K562 (cell line): ENCODE data around the gene SLC25A31. TPM values are rescaled to one million over a fixed set of nuclear protein-coding genes. Genes with fewer than 3 reads are reported as not detected.

Source experiments
- ATAC-seq: fragments of 200-7000 bp; cut with Tn5 transposase; 3 replicates; pipeline ENCODE4 v1.9.1; 2020; ENCODE audit warnings: moderate library complexity
- BruUV-seq: library from RNA; stranded (reverse); fragments of 400-500 nt; replicated peaks from 2 replicates; lab custom pipeline; 2021; lab: Mats Ljungman, UMichigan
- CTCF ChIA-PET: fragments of 300-600 bp; formaldehyde crosslinking; extraction: SDS; loops from one replicate; lab custom pipeline; 2021; ENCODE audit warnings: low intra/inter-chr PET ratio; lab: Yijun Ruan, JAX
- POLR2A ChIA-PET: fragments of 300-600, 350-650 bp; sonication (Branson Sonifier 250); formaldehyde crosslinking; extraction: SDS; loops from one replicate; lab custom pipeline; 2021; ENCODE audit warnings: antibody characterized with exemption, inconsistent platforms; lab: Yijun Ruan, JAX
- DNase-seq, 4 experiments: peaks; one replicate each; pipeline versions ENCODE4 v3.0.0 to v3.0.0-alpha.2; 2011 to 2018; ENCODE audit warnings: low spot score in 3 of 4, mixed read lengths in 3 of 4; ENCODE audit errors: extremely low read depth in 1 of 4
- FAIRE-seq: peaks from 2 replicates; lab custom pipeline; 2011; peaks lifted over from hg19 to GRCh38; lab: Jason Lieb, UNC
- H2AFZ ChIP-seq: 2 replicates; pipeline ENCODE4 v1.6.0; 2011; ENCODE audit warnings: low read depth, low read length, control low read depth, inconsistent platforms
- H3K27ac ChIP-seq: fragments of 200-600 bp; 3 replicates; pipeline ENCODE4 v1.8.0; 2011; ENCODE audit warnings: low read depth, mild to moderate bottlenecking, control low read depth, inconsistent platforms, low read length, moderate library complexity, mixed read lengths; ENCODE audit errors: extremely low read depth
- H3K27me3 ChIP-seq, 2 experiments: fragments of 300-600 bp in 1 of 2; 2 replicates in 1 of 2; 3 replicates in 1 of 2; pipeline versions ENCODE4 v1.6.0 to v1.8.0; 2011; ENCODE audit warnings: inconsistent platforms in 2 of 2, low read length in 2 of 2, mild to moderate bottlenecking in 1 of 2, mixed read lengths in 1 of 2, moderate library complexity in 1 of 2; ENCODE audit not compliant: control insufficient read depth in 2 of 2, insufficient read depth in 2 of 2
- H3K36me3 ChIP-seq: fragments of 300-600 bp; 3 replicates; pipeline ENCODE4 v1.8.0; 2011; ENCODE audit warnings: mild to moderate bottlenecking, low read length, inconsistent platforms; ENCODE audit not compliant: control insufficient read depth, insufficient read depth
- H3K4me1 ChIP-seq, 2 experiments: fragments of 200-600 bp in 1 of 2; replicated peaks in 1 of 2; 2 replicates in 1 of 2; 3 replicates in 1 of 2; pipeline versions ENCODE4 v1.5.1 to v1.8.0; 2011; ENCODE audit warnings: inconsistent platforms in 2 of 2, low read length in 2 of 2, mild to moderate bottlenecking in 1 of 2, mixed read lengths in 1 of 2, moderate library complexity in 1 of 2; ENCODE audit not compliant: control insufficient read depth in 2 of 2, insufficient read depth in 2 of 2
- H3K4me2 ChIP-seq: 2 replicates; pipeline ENCODE4 v1.6.1; 2011; ENCODE audit warnings: low read length, control low read depth, inconsistent platforms, mixed read lengths; ENCODE audit not compliant: insufficient read depth
- H3K4me3 ChIP-seq: fragments of 200-600 bp; sonication (generic), shearing (Covaris generic); 2 replicates; pipeline ENCODE4 v1.5.1; 2016; ENCODE audit warnings: control low read depth, inconsistent platforms
- H3K79me2 ChIP-seq: fragments of 200-600 bp; 3 replicates; pipeline ENCODE4 v1.8.0; 2011; ENCODE audit warnings: low read length, inconsistent platforms; ENCODE audit not compliant: control insufficient read depth, insufficient read depth
- H3K9ac ChIP-seq, 2 experiments: 2 replicates each; pipeline versions ENCODE4 v1.6.0 to v1.6.1; 2011; ENCODE audit warnings: low read depth in 2 of 2, low read length in 2 of 2, control low read depth in 1 of 2, inconsistent platforms in 1 of 2, mild to moderate bottlenecking in 1 of 2, mixed read lengths in 1 of 2; ENCODE audit not compliant: insufficient read depth in 1 of 2
- H3K9me1 ChIP-seq: one replicate; pipeline ENCODE4 v1.6.0; 2011; ENCODE audit warnings: inconsistent platforms, mild to moderate bottlenecking, low read length, moderate library complexity; ENCODE audit not compliant: control insufficient read depth, insufficient read depth
- H3K9me3 ChIP-seq: replicated peaks from 2 replicates; pipeline ENCODE4 v1.5.1; 2011; ENCODE audit warnings: low read depth, low read length, inconsistent platforms; ENCODE audit not compliant: control insufficient read depth, insufficient read depth
- H4K20me1 ChIP-seq: replicated peaks from 2 replicates; pipeline ENCODE4 v1.6.1; 2011; ENCODE audit warnings: low read length, inconsistent platforms, mixed read lengths; ENCODE audit not compliant: control insufficient read depth, insufficient read depth
- ADNP ChIP-seq: fragments of 200-800 bp; sonication (Bioruptor generic); IDR thresholded peaks from 2 replicates; pipeline ENCODE4 v1.6.1; 2016; ENCODE audit warnings: missing genetic modification characterization, missing compliant biosample characterization
- BRD9 ChIP-seq: fragments of 450-650 bp; IDR thresholded peaks from 2 replicates; pipeline ENCODE4 v1.6.1; 2018; ENCODE audit warnings: low read depth; ENCODE audit not compliant: partially characterized antibody
- CBFA2T2 ChIP-seq: fragments of 450-650 bp; conservative IDR thresholded peaks from 2 replicates; pipeline ENCODE4 v1.6.1; 2017; ENCODE audit warnings: mild to moderate bottlenecking
- EP400 ChIP-seq: fragments of 450-650 bp; IDR thresholded peaks from 2 replicates; pipeline ENCODE4 v1.6.1; 2017; ENCODE audit warnings: antibody characterized with exemption, mild to moderate bottlenecking, moderate library complexity
- FUS ChIP-seq: fragments of 200-400 bp; formaldehyde crosslinking; optimal IDR thresholded peaks from 2 replicates; pipeline ENCODE3; 2017; ENCODE audit warnings: low read depth, low read length
- KAT2B ChIP-seq: IDR thresholded peaks from one replicate; pipeline ENCODE4 v1.6.1; 2012; ENCODE audit warnings: low read depth, mild to moderate bottlenecking, control low read depth, inconsistent platforms, low read length, moderate library complexity
- MIER1 ChIP-seq: fragments of 450-650 bp; IDR thresholded peaks from 2 replicates; pipeline ENCODE4 v1.6.1; 2016; ENCODE audit warnings: antibody characterized with exemption, mild to moderate bottlenecking, low read depth
- NFXL1 ChIP-seq: fragments of 450-650 bp; formaldehyde crosslinking; IDR thresholded peaks from 2 replicates; pipeline ENCODE4 v1.4.0; 2021; ENCODE audit warnings: mild to moderate bottlenecking
- NFYB ChIP-seq: IDR thresholded peaks from 2 replicates; pipeline ENCODE4 v1.6.1; 2011; ENCODE audit warnings: mild to moderate bottlenecking, moderate library complexity; ENCODE audit not compliant: insufficient read length; ENCODE audit errors: extremely low read depth
- PCBP2 ChIP-seq: fragments of 200-400 bp; formaldehyde crosslinking; IDR thresholded peaks from 2 replicates; pipeline ENCODE4 v1.6.1; 2018; ENCODE audit warnings: low read length, low read depth, mild to moderate bottlenecking, moderate library complexity; ENCODE audit not compliant: poor library complexity, severe bottlenecking
- PML ChIP-seq: IDR thresholded peaks from 2 replicates; pipeline ENCODE4 v1.6.1; 2012; ENCODE audit warnings: low read length, inconsistent platforms
- in situ Hi-C: fragments of 300-500 bp; cut with MboI; formaldehyde crosslinking; loops from 4 replicates; pipeline ENCODE4 v1.15.0; 2018; ENCODE audit warnings: inconsistent platforms, mixed read lengths
- intact Hi-C: fragments of 100-400 bp; cut with micrococcal nuclease; formaldehyde crosslinking; loops from 2 replicates; pipeline ENCODE4 v1.14.2; 2022
- polyA plus RNA-seq, 8 experiments: library from polyadenylated mRNA; depleted of rRNA in 4 of 8; stranded (reverse) in 5 of 8; unstranded in 3 of 8; fragments of >200 nt; fragmentation: Nextera tagmentation in 2 of 8; fragmentation: Illumina TruSeq in 1 of 8; extraction: Ambion mirVana in 2 of 8; extraction: Trizol in 1 of 8; gene quantifications; 2 replicates each; pipeline versions ENCODE4 v1.2.1 to v1.2.3, GENCODE V29; 2011 to 2014; ENCODE audit warnings: inconsistent platforms in 1 of 8, missing spikeins in 1 of 8
- total RNA-seq, 7 experiments: library from RNA; depleted of rRNA in 6 of 7; stranded (reverse); fragments of >200 nt in 6 of 7; fragmentation: Illumina TruSeq in 2 of 7; extraction: Trizol in 2 of 7; gene quantifications; 2 replicates each; pipeline versions ENCODE4 v1.2.1 to v1.2.3, GENCODE V29; 2011 to 2021; ENCODE audit warnings: low replicate concordance in 1 of 7
- TF ChIP-seq, protein P1 (sequence below): fragments of 250-450 bp; sonication (Bioruptor Pico); IDR thresholded peaks from 2 replicates; pipeline ENCODE4 v1.4.0; 2020
- TF ChIP-seq, protein P2 (sequence below): IDR thresholded peaks from 2 replicates; pipeline ENCODE4 v1.6.1; 2012; ENCODE audit warnings: low read depth, low read length, improper control_type of control experiment, borderline replicate concordance
- TF ChIP-seq, protein P3 (sequence below): fragments of 450-650 bp; IDR thresholded peaks from 2 replicates; pipeline ENCODE4 v1.6.1; 2016; ENCODE audit warnings: low read depth, mild to moderate bottlenecking, moderate library complexity

SLC25A31 gene
- total and polyA plus RNA-seq, 9 of the 15 experiments (the other 6 are each of a cell fraction or from before 2014, with no cell fraction given), result 0.07 TPM; not detected in 8

DNA sequence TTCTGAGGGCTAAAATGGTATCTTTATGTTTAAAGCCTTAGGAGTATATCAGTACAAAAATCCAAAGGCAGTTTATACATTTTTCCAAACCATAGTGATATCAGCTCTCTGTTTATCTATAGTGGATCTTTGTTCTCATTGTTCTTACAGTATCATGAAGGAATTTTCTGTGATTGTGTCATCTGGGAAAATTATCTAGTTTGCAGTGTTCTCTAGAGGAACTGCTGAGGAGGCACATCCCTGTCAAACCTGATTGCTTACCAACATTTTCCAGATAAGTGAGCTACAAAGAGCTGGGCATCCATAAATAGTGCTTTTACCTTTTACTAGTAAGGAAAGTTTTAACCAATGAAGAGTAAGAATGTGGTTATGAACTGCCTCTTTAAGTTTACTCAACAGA lies 44.9 kb upstream of the SLC25A31 start:
- H4K20me1 ChIP-seq, result no peaks in the 10 kb centered on the region
- no peak overlapping the region for H3K9ac ChIP-seq
- no peak for ATAC-seq
- TF ChIP-seq CBFA2T2, result no peak
- TF ChIP-seq NFXL1 (CRISPR knock-in tag), result no peak
- no peak for TF ChIP-seq PCBP2
- TF ChIP-seq NFYB, result no peak
- TF ChIP-seq, protein P1, sequence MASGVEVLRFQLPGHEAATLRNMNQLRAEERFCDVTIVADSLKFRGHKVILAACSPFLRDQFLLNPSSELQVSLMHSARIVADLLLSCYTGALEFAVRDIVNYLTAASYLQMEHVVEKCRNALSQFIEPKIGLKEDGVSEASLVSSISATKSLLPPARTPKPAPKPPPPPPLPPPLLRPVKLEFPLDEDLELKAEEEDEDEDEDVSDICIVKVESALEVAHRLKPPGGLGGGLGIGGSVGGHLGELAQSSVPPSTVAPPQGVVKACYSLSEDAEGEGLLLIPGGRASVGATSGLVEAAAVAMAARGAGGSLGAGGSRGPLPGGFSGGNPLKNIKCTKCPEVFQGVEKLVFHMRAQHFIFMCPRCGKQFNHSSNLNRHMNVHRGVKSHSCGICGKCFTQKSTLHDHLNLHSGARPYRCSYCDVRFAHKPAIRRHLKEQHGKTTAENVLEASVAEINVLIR (CRISPR knock-in tag), result no peak
- no peak for TF ChIP-seq FUS
- TF ChIP-seq PML, result no peak
- no peak for TF ChIP-seq BRD9
- TF ChIP-seq EP400, result no peak
- TF ChIP-seq, protein P2, sequence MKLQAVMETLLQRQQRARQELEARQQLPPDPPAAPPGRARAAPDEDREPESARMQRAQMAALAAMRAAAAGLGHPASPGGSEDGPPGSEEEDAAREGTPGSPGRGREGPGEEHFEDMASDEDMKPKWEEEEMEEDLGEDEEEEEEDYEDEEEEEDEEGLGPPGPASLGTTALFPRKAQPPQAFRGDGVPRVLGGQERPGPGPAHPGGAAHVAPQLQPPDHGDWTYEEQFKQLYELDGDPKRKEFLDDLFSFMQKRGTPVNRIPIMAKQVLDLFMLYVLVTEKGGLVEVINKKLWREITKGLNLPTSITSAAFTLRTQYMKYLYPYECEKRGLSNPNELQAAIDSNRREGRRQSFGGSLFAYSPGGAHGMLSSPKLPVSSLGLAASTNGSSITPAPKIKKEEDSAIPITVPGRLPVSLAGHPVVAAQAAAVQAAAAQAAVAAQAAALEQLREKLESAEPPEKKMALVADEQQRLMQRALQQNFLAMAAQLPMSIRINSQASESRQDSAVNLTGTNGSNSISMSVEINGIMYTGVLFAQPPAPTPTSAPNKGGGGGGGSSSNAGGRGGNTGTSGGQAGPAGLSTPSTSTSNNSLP, result no peak
- TF ChIP-seq, protein P3, sequence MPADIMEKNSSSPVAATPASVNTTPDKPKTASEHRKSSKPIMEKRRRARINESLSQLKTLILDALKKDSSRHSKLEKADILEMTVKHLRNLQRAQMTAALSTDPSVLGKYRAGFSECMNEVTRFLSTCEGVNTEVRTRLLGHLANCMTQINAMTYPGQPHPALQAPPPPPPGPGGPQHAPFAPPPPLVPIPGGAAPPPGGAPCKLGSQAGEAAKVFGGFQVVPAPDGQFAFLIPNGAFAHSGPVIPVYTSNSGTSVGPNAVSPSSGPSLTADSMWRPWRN, result no peak
- TF ChIP-seq ADNP (tag), result no peak
- TF ChIP-seq KAT2B, result no peak
- TF ChIP-seq MIER1, result no peak
- DNase-seq, result no peak
- no peak overlapping the region for H3K4me3 ChIP-seq
- no peaks in the 10 kb centered on the region for H3K9me1 ChIP-seq
- no peak overlapping the region for H3K27ac ChIP-seq
- H3K79me2 ChIP-seq, result no peaks in the 10 kb centered on the region
- H3K4me1 ChIP-seq, result no peaks in the 10 kb centered on the region
- no peaks in the 10 kb centered on the region for H3K36me3 ChIP-seq
- no peaks in the 10 kb centered on the region for H3K9me3 ChIP-seq
- POLR2A ChIA-PET, result no interaction called here
- FAIRE-seq, result no peak
- H2AFZ ChIP-seq, result no peak overlapping the region
- in situ Hi-C loops, result no loop called here
- no peaks in the 10 kb centered on the region for H3K27me3 ChIP-seq
- intact Hi-C loops, result no loop called here
- no TSS peak for BruUV-seq
- CTCF ChIA-PET, result no interaction called here
- no peak overlapping the region for H3K4me2 ChIP-seq
